ENCODE measurements around the gene ISX. TPM values are rescaled to one million over a fixed set of nuclear protein-coding genes. Genes with fewer than 3 reads are reported as not detected.

ISX gene
- total and polyA plus RNA-seq, 2 of the 13 experiments (the other 11 are each of a cell fraction or from before 2014, with no cell fraction given), result 1.4 to 1.8 TPM

DNA sequence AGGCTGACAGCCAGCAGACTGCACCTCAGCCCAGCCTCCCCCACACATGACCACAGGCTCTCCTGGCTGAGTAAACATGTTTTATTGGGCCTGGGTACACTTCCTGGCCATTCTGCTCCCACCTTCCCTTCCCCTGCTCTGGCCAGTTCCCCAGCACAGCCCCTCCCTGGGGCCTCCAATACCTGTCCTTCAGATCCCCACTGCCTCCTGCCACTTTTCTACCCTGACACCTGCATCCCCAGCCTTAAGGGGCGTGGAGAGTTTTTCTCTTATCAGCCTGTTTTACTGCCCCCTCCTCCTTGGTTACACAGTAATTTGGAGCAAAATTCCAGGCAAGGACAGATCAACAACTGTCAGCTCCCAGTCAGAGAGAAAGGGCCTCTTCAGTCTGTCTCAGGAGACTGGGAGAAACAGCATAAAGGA is at the start of gene ISX (continued):
- TF ChIP-seq, protein P1, sequence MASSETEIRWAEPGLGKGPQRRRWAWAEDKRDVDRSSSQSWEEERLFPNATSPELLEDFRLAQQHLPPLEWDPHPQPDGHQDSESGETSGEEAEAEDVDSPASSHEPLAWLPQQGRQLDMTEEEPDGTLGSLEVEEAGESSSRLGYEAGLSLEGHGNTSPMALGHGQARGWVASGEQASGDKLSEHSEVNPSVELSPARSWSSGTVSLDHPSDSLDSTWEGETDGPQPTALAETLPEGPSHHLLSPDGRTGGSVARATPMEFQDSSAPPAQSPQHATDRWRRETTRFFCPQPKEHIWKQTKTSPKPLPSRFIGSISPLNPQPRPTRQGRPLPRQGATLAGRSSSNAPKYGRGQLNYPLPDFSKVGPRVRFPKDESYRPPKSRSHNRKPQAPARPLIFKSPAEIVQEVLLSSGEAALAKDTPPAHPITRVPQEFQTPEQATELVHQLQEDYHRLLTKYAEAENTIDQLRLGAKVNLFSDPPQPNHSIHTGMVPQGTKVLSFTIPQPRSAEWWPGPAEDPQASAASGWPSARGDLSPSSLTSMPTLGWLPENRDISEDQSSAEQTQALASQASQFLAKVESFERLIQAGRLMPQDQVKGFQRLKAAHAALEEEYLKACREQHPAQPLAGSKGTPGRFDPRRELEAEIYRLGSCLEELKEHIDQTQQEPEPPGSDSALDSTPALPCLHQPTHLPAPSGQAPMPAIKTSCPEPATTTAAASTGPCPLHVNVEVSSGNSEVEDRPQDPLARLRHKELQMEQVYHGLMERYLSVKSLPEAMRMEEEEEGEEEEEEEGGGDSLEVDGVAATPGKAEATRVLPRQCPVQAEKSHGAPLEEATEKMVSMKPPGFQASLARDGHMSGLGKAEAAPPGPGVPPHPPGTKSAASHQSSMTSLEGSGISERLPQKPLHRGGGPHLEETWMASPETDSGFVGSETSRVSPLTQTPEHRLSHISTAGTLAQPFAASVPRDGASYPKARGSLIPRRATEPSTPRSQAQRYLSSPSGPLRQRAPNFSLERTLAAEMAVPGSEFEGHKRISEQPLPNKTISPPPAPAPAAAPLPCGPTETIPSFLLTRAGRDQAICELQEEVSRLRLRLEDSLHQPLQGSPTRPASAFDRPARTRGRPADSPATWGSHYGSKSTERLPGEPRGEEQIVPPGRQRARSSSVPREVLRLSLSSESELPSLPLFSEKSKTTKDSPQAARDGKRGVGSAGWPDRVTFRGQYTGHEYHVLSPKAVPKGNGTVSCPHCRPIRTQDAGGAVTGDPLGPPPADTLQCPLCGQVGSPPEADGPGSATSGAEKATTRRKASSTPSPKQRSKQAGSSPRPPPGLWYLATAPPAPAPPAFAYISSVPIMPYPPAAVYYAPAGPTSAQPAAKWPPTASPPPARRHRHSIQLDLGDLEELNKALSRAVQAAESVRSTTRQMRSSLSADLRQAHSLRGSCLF (CRISPR knock-in tag; IDR thresholded peaks at IDR 0.05; ENCODE audit: borderline replicate concordance), result no peak
- no peak for TF ChIP-seq ZNF44 (CRISPR knock-in tag; IDR thresholded peaks at IDR 0.05)
- TF ChIP-seq, protein P2, sequence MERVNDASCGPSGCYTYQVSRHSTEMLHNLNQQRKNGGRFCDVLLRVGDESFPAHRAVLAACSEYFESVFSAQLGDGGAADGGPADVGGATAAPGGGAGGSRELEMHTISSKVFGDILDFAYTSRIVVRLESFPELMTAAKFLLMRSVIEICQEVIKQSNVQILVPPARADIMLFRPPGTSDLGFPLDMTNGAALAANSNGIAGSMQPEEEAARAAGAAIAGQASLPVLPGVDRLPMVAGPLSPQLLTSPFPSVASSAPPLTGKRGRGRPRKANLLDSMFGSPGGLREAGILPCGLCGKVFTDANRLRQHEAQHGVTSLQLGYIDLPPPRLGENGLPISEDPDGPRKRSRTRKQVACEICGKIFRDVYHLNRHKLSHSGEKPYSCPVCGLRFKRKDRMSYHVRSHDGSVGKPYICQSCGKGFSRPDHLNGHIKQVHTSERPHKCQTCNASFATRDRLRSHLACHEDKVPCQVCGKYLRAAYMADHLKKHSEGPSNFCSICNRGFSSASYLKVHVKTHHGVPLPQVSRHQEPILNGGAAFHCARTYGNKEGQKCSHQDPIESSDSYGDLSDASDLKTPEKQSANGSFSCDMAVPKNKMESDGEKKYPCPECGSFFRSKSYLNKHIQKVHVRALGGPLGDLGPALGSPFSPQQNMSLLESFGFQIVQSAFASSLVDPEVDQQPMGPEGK (CRISPR knock-in tag; IDR thresholded peaks at IDR 0.05), result peak; percentile 46; the same call in 1 of the 2 replicates
- TF ChIP-seq ZSCAN31 (CRISPR knock-in tag; IDR thresholded peaks at IDR 0.05; ENCODE audit: low read depth), result peak; percentile 42; the same call in 1 of the 2 replicates
- TF ChIP-seq, protein P3, sequence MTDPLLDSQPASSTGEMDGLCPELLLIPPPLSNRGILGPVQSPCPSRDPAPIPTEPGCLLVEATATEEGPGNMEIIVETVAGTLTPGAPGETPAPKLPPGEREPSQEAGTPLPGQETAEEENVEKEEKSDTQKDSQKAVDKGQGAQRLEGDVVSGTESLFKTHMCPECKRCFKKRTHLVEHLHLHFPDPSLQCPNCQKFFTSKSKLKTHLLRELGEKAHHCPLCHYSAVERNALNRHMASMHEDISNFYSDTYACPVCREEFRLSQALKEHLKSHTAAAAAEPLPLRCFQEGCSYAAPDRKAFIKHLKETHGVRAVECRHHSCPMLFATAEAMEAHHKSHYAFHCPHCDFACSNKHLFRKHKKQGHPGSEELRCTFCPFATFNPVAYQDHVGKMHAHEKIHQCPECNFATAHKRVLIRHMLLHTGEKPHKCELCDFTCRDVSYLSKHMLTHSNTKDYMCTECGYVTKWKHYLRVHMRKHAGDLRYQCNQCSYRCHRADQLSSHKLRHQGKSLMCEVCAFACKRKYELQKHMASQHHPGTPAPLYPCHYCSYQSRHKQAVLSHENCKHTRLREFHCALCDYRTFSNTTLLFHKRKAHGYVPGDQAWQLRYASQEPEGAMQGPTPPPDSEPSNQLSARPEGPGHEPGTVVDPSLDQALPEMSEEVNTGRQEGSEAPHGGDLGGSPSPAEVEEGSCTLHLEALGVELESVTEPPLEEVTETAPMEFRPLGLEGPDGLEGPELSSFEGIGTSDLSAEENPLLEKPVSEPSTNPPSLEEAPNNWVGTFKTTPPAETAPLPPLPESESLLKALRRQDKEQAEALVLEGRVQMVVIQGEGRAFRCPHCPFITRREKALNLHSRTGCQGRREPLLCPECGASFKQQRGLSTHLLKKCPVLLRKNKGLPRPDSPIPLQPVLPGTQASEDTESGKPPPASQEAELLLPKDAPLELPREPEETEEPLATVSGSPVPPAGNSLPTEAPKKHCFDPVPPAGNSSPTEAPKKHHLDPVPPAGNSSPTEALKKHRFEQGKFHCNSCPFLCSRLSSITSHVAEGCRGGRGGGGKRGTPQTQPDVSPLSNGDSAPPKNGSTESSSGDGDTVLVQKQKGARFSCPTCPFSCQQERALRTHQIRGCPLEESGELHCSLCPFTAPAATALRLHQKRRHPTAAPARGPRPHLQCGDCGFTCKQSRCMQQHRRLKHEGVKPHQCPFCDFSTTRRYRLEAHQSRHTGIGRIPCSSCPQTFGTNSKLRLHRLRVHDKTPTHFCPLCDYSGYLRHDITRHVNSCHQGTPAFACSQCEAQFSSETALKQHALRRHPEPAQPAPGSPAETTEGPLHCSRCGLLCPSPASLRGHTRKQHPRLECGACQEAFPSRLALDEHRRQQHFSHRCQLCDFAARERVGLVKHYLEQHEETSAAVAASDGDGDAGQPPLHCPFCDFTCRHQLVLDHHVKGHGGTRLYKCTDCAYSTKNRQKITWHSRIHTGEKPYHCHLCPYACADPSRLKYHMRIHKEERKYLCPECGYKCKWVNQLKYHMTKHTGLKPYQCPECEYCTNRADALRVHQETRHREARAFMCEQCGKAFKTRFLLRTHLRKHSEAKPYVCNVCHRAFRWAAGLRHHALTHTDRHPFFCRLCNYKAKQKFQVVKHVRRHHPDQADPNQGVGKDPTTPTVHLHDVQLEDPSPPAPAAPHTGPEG (CRISPR knock-in tag; IDR thresholded peaks at IDR 0.05), result no peak
- no peak for TF ChIP-seq ZNF652 (CRISPR knock-in tag; IDR thresholded peaks at IDR 0.05; ENCODE audit: borderline replicate concordance, low read depth)
- no peak for TF ChIP-seq ZNF33A (CRISPR knock-in tag; IDR thresholded peaks at IDR 0.05; ENCODE audit: borderline replicate concordance)
- 0 out of 2 replicates have a peak, but pooled peaks have one; percentile 26 for TF ChIP-seq MIXL1 (CRISPR knock-in tag; IDR thresholded peaks at IDR 0.05)
- TF ChIP-seq, protein P4, sequence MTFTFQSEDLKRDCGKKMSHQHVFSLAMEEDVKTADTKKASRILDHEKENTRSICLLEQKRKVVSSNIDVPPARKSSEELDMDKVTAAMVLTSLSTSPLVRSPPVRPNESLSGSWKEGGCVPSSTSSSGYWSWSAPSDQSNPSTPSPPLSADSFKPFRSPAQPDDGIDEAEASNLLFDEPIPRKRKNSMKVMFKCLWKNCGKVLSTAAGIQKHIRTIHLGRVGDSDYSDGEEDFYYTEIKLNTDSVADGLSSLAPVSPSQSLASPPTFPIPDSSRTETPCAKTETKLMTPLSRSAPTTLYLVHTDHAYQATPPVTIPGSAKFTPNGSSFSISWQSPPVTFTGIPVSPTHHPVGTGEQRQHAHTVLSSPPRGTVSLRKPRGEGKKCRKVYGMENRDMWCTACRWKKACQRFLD (CRISPR knock-in tag; IDR thresholded peaks at IDR 0.05; ENCODE audit: borderline replicate concordance), result no peak
- TF ChIP-seq, protein P5, sequence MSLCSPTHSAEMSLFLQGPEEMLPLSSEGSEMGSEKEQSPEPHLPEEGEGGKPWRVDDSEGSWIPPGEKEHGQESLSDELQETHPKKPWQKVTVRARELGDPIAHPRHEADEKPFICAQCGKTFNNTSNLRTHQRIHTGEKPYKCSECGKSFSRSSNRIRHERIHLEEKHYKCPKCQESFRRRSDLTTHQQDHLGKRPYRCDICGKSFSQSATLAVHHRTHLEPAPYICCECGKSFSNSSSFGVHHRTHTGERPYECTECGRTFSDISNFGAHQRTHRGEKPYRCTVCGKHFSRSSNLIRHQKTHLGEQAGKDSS (CRISPR knock-in tag; IDR thresholded peaks at IDR 0.05; ENCODE audit: borderline replicate concordance, low read depth), result no peak
- TF ChIP-seq, protein P6, sequence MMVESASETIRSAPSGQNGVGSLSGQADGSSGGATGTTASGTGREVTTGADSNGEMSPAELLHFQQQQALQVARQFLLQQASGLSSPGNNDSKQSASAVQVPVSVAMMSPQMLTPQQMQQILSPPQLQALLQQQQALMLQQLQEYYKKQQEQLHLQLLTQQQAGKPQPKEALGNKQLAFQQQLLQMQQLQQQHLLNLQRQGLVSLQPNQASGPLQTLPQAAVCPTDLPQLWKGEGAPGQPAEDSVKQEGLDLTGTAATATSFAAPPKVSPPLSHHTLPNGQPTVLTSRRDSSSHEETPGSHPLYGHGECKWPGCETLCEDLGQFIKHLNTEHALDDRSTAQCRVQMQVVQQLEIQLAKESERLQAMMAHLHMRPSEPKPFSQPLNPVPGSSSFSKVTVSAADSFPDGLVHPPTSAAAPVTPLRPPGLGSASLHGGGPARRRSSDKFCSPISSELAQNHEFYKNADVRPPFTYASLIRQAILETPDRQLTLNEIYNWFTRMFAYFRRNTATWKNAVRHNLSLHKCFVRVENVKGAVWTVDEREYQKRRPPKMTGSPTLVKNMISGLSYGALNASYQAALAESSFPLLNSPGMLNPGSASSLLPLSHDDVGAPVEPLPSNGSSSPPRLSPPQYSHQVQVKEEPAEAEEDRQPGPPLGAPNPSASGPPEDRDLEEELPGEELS (CRISPR knock-in tag; IDR thresholded peaks at IDR 0.05), result peak; percentile 64; the same call in 1 of the 2 replicates
